GM23338 (cell line): Measurements from ENCODE around the gene SH3BP5. TPM values are rescaled to one million over a fixed set of nuclear protein-coding genes. Genes with fewer than 3 reads are reported as not detected.

ENCODE experiments used
- ATAC-seq: fragments of 200-7000 bp; cut with Tn5 transposase; 3 replicates; pipeline ENCODE4 v1.9.1; 2020
- DNase-seq: peaks from one replicate; pipeline ENCODE4 v3.0.0-alpha.2; 2015; ENCODE audit warnings: low spot score
- H2AFZ ChIP-seq: fragments of 200-600 bp; sonication (generic); 2 replicates; pipeline ENCODE4 v1.8.0; 2016; ENCODE audit warnings: antibody characterized with exemption, mild to moderate bottlenecking, moderate library complexity
- H3F3A ChIP-seq: fragments of 200-600 bp; sonication (generic); replicated peaks from 2 replicates; pipeline ENCODE4 v1.8.0; 2017; ENCODE audit warnings: antibody characterized with exemption, mixed run types, low read depth
- H3K27ac ChIP-seq: fragments of 200-600 bp; sonication (generic); 2 replicates; pipeline ENCODE4 v1.6.1; 2016; ENCODE audit warnings: low read depth
- H3K27me3 ChIP-seq: fragments of 200-600 bp; sonication (generic); 2 replicates; pipeline ENCODE4 v1.8.0; 2016; ENCODE audit warnings: mild to moderate bottlenecking, mixed run types, moderate library complexity; ENCODE audit not compliant: insufficient read depth
- H3K36me3 ChIP-seq: fragments of 200-600 bp; sonication (generic); 2 replicates; pipeline ENCODE4 v1.8.0; 2016; ENCODE audit warnings: mild to moderate bottlenecking; ENCODE audit not compliant: insufficient read depth
- H3K4me1 ChIP-seq: fragments of 200-600 bp; sonication (generic); 2 replicates; pipeline ENCODE4 v1.8.0; 2016; ENCODE audit warnings: mild to moderate bottlenecking, moderate library complexity; ENCODE audit not compliant: insufficient read depth
- H3K4me2 ChIP-seq: fragments of 200-600 bp; sonication (generic); 2 replicates; pipeline ENCODE4 v1.7.1; 2017; ENCODE audit warnings: mixed run types
- H3K4me3 ChIP-seq: fragments of 200-600 bp; sonication (generic); 2 replicates; pipeline ENCODE4 v1.6.1; 2016; ENCODE audit warnings: mixed run types
- H3K79me2 ChIP-seq: fragments of 200-600 bp; sonication (generic); replicated peaks from 2 replicates; pipeline ENCODE4 v1.8.0; 2017; ENCODE audit warnings: mild to moderate bottlenecking; ENCODE audit not compliant: insufficient read depth
- H3K9me2 ChIP-seq: fragments of 200-600 bp; sonication (generic); 2 replicates; pipeline ENCODE4 v1.8.0; 2017; ENCODE audit not compliant: insufficient read depth
- H4K20me1 ChIP-seq: fragments of 200-600 bp; sonication (generic); replicated peaks from 2 replicates; pipeline ENCODE4 v1.8.0; 2017; ENCODE audit warnings: mild to moderate bottlenecking; ENCODE audit not compliant: insufficient read depth
- H3K27ac Mint-ChIP-seq: 2 replicates; pipeline ENCODE4 v1.8.0; 2020; ENCODE audit warnings: inconsistent platforms, mild to moderate bottlenecking, moderate library complexity, mixed read lengths
- H3K27me3 Mint-ChIP-seq: 3 replicates; pipeline ENCODE4 v1.8.0; 2022; ENCODE audit warnings: low read depth, mild to moderate bottlenecking, moderate library complexity, mixed read lengths, inconsistent platforms; ENCODE audit not compliant: insufficient read depth, poor library complexity
- H3K36me3 Mint-ChIP-seq: 3 replicates; pipeline ENCODE4 v1.8.0; 2021; ENCODE audit warnings: low read depth, mild to moderate bottlenecking, inconsistent platforms, moderate library complexity, mixed read lengths
- H3K4me1 Mint-ChIP-seq: 3 replicates; pipeline ENCODE4 v1.8.0; 2020; ENCODE audit warnings: mild to moderate bottlenecking, inconsistent platforms, mixed read lengths
- H3K4me3 Mint-ChIP-seq: 3 replicates; pipeline ENCODE4 v1.8.0; 2021; ENCODE audit warnings: moderate library complexity, mild to moderate bottlenecking, inconsistent platforms, mixed read lengths
- H3K9me3 Mint-ChIP-seq: 3 replicates; pipeline ENCODE4 v1.8.0; 2020; ENCODE audit warnings: moderate library complexity, mild to moderate bottlenecking, inconsistent platforms, mixed read lengths
- CREB1 ChIP-seq: fragments of 250-450 bp; sonication (Bioruptor Pico); IDR thresholded peaks from 2 replicates; pipeline ENCODE4 v1.5.0; 2020; ENCODE audit warnings: low read depth, mild to moderate bottlenecking, moderate library complexity
- CTCF ChIP-seq, 2 experiments: fragments of 200-600 bp in 1 of 2; sonication (generic) in 1 of 2; conservative IDR thresholded peaks; 2 replicates each; pipeline versions ENCODE4 v1.5.1 to v1.6.1; 2016 to 2017; ENCODE audit warnings: antibody characterized with exemption in 2 of 2, low read depth in 2 of 2, mild to moderate bottlenecking in 2 of 2, moderate library complexity in 1 of 2
- ETS1 ChIP-seq: IDR thresholded peaks from 2 replicates; pipeline ENCODE4 v1.6.1; 2016; ENCODE audit warnings: antibody characterized with exemption
- EZH2phosphoT487 ChIP-seq: fragments of 200-600 bp; sonication (generic); IDR thresholded peaks from one replicate; pipeline ENCODE4 v1.8.1; 2018; ENCODE audit warnings: antibody characterized with exemption; ENCODE audit not compliant: unreplicated experiment
- JUNB ChIP-seq: IDR thresholded peaks from one replicate; pipeline ENCODE4 v1.6.1; 2016; ENCODE audit warnings: antibody characterized with exemption; ENCODE audit not compliant: unreplicated experiment
- NANOG ChIP-seq: IDR thresholded peaks from 2 replicates; pipeline ENCODE4 v1.6.1; 2016; ENCODE audit warnings: antibody characterized with exemption, borderline replicate concordance
- POLR2AphosphoS5 ChIP-seq: IDR thresholded peaks from 2 replicates; pipeline ENCODE4 v1.6.1; 2016; ENCODE audit warnings: antibody characterized with exemption, low read depth
- REST ChIP-seq: IDR thresholded peaks from one replicate; pipeline ENCODE4 v1.6.1; 2018; ENCODE audit warnings: antibody characterized with exemption; ENCODE audit not compliant: unreplicated experiment
- STAT1 ChIP-seq: IDR thresholded peaks from one replicate; pipeline ENCODE4 v1.6.1; 2016; ENCODE audit warnings: antibody characterized with exemption; ENCODE audit not compliant: unreplicated experiment
- ZNF114 ChIP-seq: fragments of 250-450 bp; sonication (Bioruptor Pico); IDR thresholded peaks from 2 replicates; pipeline ENCODE4 v1.5.0; 2020; ENCODE audit warnings: mild to moderate bottlenecking, moderate library complexity
- polyA plus RNA-seq: library from polyadenylated mRNA; unstranded; fragments of >200 nt; fragmentation: Nextera tagmentation; extraction: Ambion mirVana; gene quantifications from 2 replicates; pipeline ENCODE4 v1.2.1, GENCODE V29; 2016
- total RNA-seq: library from RNA; depleted of rRNA; stranded (reverse); fragments of >200 nt; shearing (Covaris generic); gene quantifications from 2 replicates; pipeline ENCODE4 v1.2.3, GENCODE V29; 2014

SH3BP5 gene
- total and polyA plus RNA-seq, 2 experiments from 2014 or later, result 5.8 to 9.1 TPM

DNA sequence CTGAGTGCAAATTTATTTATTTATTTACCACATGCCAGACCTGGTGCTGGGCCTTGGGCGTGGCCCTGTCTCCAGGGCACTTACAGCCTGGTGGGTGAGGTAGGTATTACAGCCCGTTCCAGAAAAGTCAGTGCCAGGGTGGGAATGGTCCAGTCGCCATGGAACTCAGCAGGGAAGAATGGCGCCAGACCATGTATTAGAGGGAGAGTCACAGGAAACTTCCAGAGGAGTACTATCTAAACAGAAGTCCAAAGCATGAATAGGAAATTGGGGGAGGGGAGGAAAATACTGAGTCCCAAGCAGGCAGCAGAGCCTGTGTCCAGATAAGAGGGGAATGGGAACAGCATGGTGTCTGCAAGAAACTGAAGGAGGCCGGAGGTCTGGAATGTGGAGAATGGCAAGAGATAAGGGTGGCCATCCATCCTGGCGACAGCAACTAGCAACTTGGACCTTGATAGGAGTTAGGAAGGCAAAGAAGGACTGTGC, 27.0 kb downstream of the SH3BP5 start:
- Mint-ChIP-seq H3K4me1 (peaks cover 13% of the 10 kb centered on the region), H3K36me3 (peaks cover 3% of the 10 kb centered on the region; the same call in 1 of the 3 replicates), H3K4me3 (no peak overlapping the region), H3K9me3 (no peaks in the 10 kb centered on the region), H3K27ac (no peak overlapping the region), H3K27me3 (peaks cover 1% of the 10 kb centered on the region)
- Histone ChIP-seq H3K4me3 (no peak overlapping the region), H3K9me2 (0 out of 2 replicates have a peak, but pooled peaks cover 3% of the 10 kb centered on the region), H3K36me3 (no peaks in the 10 kb centered on the region), H3K4me2 (no peak overlapping the region), H3K4me1 (peaks cover 8% of the 10 kb centered on the region), H3K27ac (no peak overlapping the region), H3F3A (no peaks in the 10 kb centered on the region), H3K27me3 (no peaks in the 10 kb centered on the region), H3K79me2 (0 out of 2 replicates have a peak, but pooled peaks cover 2% of the 10 kb centered on the region), H2AFZ (no peak overlapping the region), H4K20me1 (no peaks in the 10 kb centered on the region)
- ATAC-seq, result peak; percentile 75
- TF ChIP-seq JUNB (no peak), CTCF (conservative IDR thresholded peaks at IDR 0.05; ENCODE audit: low read depth in 2 of 2) (peak; percentile 3 to 53; a peak in 3 of 4 replicates)
- DNase-seq, result peak; percentile 55

DNA sequence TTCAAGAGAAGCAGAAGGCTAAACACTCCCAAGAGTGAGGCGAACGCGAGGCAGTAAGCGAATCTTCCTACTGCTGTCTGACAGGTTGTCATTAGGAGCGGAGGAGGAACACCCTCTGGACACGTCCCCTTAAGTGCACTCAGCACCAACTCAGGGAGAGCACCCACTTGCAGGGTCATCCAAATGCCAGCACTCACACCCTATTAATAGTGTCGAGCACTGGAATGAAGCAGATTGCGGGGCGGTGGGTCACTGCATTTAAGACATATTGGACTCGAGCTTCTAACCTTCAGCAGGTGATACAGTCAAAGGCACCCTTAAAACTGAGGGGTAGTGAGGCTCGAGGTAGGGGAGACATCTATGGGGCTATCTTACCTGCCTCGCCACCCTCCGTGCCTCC, 28.7 kb downstream of the SH3BP5 start:
- Mint-ChIP-seq H3K27ac (no peak overlapping the region), H3K36me3 (peaks cover 3% of the 10 kb centered on the region; the same call in 1 of the 3 replicates), H3K27me3 (peaks cover 1% of the 10 kb centered on the region), H3K4me1 (peaks cover 8% of the 10 kb centered on the region; the same call in 2 of the 3 replicates), H3K9me3 (no peaks in the 10 kb centered on the region), H3K4me3 (no peak overlapping the region)
- no peak overlapping the region for H3K27ac ChIP-seq
- H3K27me3 ChIP-seq, result no peaks in the 10 kb centered on the region
- no peak overlapping the region for H3K4me3 ChIP-seq
- no peak for TF ChIP-seq ZNF114
- no peak for TF ChIP-seq NANOG
- no peak for TF ChIP-seq CTCF (conservative IDR thresholded peaks at IDR 0.05; ENCODE audit: low read depth in 2 of 2)
- TF ChIP-seq ETS1, result no peak
- TF ChIP-seq POLR2AphosphoS5, result no peak
- TF ChIP-seq REST, result no peak
- no peak for TF ChIP-seq CREB1 (CRISPR knock-in tag)
- no peak for TF ChIP-seq EZH2phosphoT487
- TF ChIP-seq STAT1, result no peak
- no peak for TF ChIP-seq JUNB
- no peak for ATAC-seq
- H2AFZ ChIP-seq, result no peak overlapping the region
- no peak for DNase-seq
- 0 out of 2 replicates have a peak, but pooled peaks cover 2% of the 10 kb centered on the region for H4K20me1 ChIP-seq
- H3K4me1 ChIP-seq, result no peaks in the 10 kb centered on the region
- 0 out of 2 replicates have a peak, but pooled peaks cover 3% of the 10 kb centered on the region for H3K9me2 ChIP-seq
- no peaks in the 10 kb centered on the region for H3F3A ChIP-seq
- H3K79me2 ChIP-seq, result no peaks in the 10 kb centered on the region
- H3K4me2 ChIP-seq, result no peak overlapping the region
- no peaks in the 10 kb centered on the region for H3K36me3 ChIP-seq
